ENCODE data around the gene COL27A1.

DNA sequence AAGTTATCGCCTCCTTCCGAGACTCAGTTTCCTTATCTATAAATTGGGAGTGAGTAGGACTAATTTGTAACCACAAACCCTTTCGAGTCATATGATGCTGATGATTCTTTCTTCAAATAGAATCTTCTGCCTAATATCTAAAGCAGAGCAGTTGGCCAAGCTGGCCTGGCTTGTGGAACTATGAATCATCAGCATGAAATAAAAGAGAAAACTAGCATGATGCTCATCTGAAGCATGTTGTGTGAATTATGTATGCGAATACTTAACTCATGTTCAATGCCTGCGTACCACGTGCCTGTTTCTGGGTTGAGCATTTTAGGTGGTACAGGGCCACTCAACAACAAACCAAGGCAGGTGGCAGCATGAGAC, 152.5 kb downstream of the COL27A1 start:
- TF ChIP-seq, protein P1, sequence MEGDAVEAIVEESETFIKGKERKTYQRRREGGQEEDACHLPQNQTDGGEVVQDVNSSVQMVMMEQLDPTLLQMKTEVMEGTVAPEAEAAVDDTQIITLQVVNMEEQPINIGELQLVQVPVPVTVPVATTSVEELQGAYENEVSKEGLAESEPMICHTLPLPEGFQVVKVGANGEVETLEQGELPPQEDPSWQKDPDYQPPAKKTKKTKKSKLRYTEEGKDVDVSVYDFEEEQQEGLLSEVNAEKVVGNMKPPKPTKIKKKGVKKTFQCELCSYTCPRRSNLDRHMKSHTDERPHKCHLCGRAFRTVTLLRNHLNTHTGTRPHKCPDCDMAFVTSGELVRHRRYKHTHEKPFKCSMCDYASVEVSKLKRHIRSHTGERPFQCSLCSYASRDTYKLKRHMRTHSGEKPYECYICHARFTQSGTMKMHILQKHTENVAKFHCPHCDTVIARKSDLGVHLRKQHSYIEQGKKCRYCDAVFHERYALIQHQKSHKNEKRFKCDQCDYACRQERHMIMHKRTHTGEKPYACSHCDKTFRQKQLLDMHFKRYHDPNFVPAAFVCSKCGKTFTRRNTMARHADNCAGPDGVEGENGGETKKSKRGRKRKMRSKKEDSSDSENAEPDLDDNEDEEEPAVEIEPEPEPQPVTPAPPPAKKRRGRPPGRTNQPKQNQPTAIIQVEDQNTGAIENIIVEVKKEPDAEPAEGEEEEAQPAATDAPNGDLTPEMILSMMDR (IDR thresholded peaks at IDR 0.05): no peak
- TF ChIP-seq FOSL2 (IDR thresholded peaks at IDR 0.05): no peak
- no peak for TF ChIP-seq FOSL2 (CRISPR knock-in tag; IDR thresholded peaks at IDR 0.05)
- TF ChIP-seq, protein P2, sequence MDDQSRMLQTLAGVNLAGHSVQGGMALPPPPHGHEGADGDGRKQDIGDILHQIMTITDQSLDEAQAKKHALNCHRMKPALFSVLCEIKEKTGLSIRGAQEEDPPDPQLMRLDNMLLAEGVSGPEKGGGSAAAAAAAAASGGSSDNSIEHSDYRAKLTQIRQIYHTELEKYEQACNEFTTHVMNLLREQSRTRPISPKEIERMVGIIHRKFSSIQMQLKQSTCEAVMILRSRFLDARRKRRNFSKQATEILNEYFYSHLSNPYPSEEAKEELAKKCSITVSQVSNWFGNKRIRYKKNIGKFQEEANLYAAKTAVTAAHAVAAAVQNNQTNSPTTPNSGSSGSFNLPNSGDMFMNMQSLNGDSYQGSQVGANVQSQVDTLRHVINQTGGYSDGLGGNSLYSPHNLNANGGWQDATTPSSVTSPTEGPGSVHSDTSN (IDR thresholded peaks at IDR 0.05): no peak
- no peak for TF ChIP-seq POLR2A (IDR thresholded peaks at IDR 0.05; ENCODE audit: low read length)
- no peak for TF ChIP-seq CBX2 (IDR thresholded peaks at IDR 0.05; ENCODE audit: borderline replicate concordance, low read depth)
- TF ChIP-seq CBX8 (IDR thresholded peaks at IDR 0.05): no peak
- TF ChIP-seq, protein P3, sequence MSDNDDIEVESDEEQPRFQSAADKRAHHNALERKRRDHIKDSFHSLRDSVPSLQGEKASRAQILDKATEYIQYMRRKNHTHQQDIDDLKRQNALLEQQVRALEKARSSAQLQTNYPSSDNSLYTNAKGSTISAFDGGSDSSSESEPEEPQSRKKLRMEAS (IDR thresholded peaks at IDR 0.05): no peak

All from A549 (cell line).